ENCODE measurements around the gene CCDC7. TPM values are rescaled to one million over a fixed set of nuclear protein-coding genes. Genes with fewer than 3 reads are reported as not detected.

Gene CCDC7
- total RNA-seq, 1 donor from 2014 or later, result 9.0 TPM

DNA sequence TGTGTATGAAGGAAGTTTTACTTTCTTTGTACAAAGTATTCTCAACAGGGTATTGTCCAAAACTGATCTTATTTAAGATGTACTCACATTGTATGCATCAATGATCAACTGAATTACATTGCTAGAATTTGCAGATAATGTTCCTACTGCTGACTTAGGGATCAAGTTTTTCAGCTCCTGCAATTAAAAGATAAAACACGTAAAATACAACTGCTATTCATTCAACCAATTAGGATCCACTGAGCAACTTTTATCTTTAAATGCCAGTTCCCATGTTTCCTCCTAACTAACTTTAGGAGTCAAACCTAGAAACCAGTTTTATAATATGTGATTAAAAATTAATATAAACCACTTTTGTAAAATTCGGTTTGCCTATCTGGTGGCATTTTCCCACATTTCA, 476.2 kb downstream of the CCDC7 start:
- Mint-ChIP-seq H3K9me3 (no peaks in the 10 kb centered on the region), H3K4me1 (ENCODE audit: unreplicated experiment) (no peaks in the 10 kb centered on the region), H3K27me3 (no peaks in the 10 kb centered on the region), H3K36me3 (peaks cover 63% of the 10 kb centered on the region), H3K4me3 (no peak overlapping the region), H3K27ac (no peak overlapping the region)
- TF ChIP-seq, protein P1, sequence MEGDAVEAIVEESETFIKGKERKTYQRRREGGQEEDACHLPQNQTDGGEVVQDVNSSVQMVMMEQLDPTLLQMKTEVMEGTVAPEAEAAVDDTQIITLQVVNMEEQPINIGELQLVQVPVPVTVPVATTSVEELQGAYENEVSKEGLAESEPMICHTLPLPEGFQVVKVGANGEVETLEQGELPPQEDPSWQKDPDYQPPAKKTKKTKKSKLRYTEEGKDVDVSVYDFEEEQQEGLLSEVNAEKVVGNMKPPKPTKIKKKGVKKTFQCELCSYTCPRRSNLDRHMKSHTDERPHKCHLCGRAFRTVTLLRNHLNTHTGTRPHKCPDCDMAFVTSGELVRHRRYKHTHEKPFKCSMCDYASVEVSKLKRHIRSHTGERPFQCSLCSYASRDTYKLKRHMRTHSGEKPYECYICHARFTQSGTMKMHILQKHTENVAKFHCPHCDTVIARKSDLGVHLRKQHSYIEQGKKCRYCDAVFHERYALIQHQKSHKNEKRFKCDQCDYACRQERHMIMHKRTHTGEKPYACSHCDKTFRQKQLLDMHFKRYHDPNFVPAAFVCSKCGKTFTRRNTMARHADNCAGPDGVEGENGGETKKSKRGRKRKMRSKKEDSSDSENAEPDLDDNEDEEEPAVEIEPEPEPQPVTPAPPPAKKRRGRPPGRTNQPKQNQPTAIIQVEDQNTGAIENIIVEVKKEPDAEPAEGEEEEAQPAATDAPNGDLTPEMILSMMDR (conservative IDR thresholded peaks at IDR 0.05), result no peak
- no peak for DNase-seq (ENCODE audit: extremely low spot score, unreplicated experiment)

GRCh38 chr10:32923134-32923533, 477.2 kb downstream of the CCDC7 start:
- H3K4me3 Mint-ChIP-seq, result no peak overlapping the region
- no peak overlapping the region for H3K27ac Mint-ChIP-seq
- H3K27me3 Mint-ChIP-seq, result no peaks in the 10 kb centered on the region
- H3K4me1 Mint-ChIP-seq (ENCODE audit: unreplicated experiment), result no peaks in the 10 kb centered on the region
- no peak for DNase-seq (ENCODE audit: extremely low spot score, unreplicated experiment)
- TF ChIP-seq, protein P1 (conservative IDR thresholded peaks at IDR 0.05), result no peak
- no peaks in the 10 kb centered on the region for H3K9me3 Mint-ChIP-seq
- peaks cover 62% of the 10 kb centered on the region for H3K36me3 Mint-ChIP-seq

GRCh38 chr10:32923849-32924248, 477.9 kb downstream of the CCDC7 start:
- no peaks in the 10 kb centered on the region for H3K27me3 Mint-ChIP-seq
- H3K36me3 Mint-ChIP-seq, result peaks cover 59% of the 10 kb centered on the region
- no peak overlapping the region for H3K4me3 Mint-ChIP-seq
- TF ChIP-seq, protein P1 (conservative IDR thresholded peaks at IDR 0.05), result no peak
- no peaks in the 10 kb centered on the region for H3K9me3 Mint-ChIP-seq
- H3K27ac Mint-ChIP-seq, result no peak overlapping the region
- no peak for DNase-seq (ENCODE audit: extremely low spot score, unreplicated experiment)
- H3K4me1 Mint-ChIP-seq (ENCODE audit: unreplicated experiment), result no peaks in the 10 kb centered on the region

Other genes starting within 250 kb of the CCDC7 start
- 42.4 and 47.1 TPM in 2 replicates for gene EPC1, start 99.0 kb upstream of the CCDC7 start, total RNA-seq (ENCODE audit: low replicate concordance)